ENCODE results near the gene TDRD10. TPM values are rescaled to one million over a fixed set of nuclear protein-coding genes. Genes with fewer than 3 reads are reported as not detected.

The TDRD10 gene
- total and polyA plus RNA-seq, 2 of the 8 experiments (the other 6 are each of a cell fraction or from before 2014, with no cell fraction given): 0.15 to 0.27 TPM

DNA sequence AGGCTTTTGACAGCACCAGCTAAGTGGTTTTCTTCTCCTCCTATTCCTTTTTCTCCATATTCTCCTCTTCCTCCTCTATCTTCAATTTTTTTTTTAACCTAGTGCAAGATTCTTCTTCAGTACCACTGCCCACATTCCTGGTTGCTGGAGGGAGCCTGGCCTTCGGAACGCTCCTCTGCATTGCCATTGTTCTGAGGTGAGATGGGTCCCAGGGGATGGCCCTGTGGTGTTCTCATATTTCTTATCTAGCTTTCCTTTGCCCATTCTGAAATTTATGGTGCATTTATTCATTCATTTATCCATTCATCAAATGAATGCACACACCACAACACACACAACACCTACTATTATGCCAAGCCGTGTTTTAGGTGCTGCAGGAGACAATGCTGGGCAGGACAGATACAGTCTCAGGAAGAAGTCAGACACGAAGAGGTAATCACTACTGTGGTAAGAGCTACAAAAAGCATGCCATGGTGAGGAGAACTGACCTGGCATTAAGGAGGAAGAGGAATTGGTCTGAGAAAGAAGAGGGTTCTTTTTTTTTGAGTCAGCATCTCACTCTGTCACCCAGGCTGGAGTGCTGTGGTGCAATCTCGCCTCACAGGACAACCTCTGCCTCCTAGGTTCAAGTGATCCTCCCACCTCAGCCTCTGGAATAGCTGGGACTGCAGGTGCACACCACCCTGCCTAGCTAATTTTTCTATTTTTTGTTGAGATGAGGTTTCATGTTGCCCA lies 47.5 kb upstream of the TDRD10 start (continued):
- TF ChIP-seq, protein P1, sequence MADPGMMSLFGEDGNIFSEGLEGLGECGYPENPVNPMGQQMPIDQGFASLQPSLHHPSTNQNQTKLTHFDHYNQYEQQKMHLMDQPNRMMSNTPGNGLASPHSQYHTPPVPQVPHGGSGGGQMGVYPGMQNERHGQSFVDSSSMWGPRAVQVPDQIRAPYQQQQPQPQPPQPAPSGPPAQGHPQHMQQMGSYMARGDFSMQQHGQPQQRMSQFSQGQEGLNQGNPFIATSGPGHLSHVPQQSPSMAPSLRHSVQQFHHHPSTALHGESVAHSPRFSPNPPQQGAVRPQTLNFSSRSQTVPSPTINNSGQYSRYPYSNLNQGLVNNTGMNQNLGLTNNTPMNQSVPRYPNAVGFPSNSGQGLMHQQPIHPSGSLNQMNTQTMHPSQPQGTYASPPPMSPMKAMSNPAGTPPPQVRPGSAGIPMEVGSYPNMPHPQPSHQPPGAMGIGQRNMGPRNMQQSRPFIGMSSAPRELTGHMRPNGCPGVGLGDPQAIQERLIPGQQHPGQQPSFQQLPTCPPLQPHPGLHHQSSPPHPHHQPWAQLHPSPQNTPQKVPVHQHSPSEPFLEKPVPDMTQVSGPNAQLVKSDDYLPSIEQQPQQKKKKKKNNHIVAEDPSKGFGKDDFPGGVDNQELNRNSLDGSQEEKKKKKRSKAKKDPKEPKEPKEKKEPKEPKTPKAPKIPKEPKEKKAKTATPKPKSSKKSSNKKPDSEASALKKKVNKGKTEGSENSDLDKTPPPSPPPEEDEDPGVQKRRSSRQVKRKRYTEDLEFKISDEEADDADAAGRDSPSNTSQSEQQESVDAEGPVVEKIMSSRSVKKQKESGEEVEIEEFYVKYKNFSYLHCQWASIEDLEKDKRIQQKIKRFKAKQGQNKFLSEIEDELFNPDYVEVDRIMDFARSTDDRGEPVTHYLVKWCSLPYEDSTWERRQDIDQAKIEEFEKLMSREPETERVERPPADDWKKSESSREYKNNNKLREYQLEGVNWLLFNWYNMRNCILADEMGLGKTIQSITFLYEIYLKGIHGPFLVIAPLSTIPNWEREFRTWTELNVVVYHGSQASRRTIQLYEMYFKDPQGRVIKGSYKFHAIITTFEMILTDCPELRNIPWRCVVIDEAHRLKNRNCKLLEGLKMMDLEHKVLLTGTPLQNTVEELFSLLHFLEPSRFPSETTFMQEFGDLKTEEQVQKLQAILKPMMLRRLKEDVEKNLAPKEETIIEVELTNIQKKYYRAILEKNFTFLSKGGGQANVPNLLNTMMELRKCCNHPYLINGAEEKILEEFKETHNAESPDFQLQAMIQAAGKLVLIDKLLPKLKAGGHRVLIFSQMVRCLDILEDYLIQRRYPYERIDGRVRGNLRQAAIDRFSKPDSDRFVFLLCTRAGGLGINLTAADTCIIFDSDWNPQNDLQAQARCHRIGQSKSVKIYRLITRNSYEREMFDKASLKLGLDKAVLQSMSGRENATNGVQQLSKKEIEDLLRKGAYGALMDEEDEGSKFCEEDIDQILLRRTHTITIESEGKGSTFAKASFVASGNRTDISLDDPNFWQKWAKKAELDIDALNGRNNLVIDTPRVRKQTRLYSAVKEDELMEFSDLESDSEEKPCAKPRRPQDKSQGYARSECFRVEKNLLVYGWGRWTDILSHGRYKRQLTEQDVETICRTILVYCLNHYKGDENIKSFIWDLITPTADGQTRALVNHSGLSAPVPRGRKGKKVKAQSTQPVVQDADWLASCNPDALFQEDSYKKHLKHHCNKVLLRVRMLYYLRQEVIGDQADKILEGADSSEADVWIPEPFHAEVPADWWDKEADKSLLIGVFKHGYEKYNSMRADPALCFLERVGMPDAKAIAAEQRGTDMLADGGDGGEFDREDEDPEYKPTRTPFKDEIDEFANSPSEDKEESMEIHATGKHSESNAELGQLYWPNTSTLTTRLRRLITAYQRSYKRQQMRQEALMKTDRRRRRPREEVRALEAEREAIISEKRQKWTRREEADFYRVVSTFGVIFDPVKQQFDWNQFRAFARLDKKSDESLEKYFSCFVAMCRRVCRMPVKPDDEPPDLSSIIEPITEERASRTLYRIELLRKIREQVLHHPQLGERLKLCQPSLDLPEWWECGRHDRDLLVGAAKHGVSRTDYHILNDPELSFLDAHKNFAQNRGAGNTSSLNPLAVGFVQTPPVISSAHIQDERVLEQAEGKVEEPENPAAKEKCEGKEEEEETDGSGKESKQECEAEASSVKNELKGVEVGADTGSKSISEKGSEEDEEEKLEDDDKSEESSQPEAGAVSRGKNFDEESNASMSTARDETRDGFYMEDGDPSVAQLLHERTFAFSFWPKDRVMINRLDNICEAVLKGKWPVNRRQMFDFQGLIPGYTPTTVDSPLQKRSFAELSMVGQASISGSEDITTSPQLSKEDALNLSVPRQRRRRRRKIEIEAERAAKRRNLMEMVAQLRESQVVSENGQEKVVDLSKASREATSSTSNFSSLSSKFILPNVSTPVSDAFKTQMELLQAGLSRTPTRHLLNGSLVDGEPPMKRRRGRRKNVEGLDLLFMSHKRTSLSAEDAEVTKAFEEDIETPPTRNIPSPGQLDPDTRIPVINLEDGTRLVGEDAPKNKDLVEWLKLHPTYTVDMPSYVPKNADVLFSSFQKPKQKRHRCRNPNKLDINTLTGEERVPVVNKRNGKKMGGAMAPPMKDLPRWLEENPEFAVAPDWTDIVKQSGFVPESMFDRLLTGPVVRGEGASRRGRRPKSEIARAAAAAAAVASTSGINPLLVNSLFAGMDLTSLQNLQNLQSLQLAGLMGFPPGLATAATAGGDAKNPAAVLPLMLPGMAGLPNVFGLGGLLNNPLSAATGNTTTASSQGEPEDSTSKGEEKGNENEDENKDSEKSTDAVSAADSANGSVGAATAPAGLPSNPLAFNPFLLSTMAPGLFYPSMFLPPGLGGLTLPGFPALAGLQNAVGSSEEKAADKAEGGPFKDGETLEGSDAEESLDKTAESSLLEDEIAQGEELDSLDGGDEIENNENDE (IDR thresholded peaks at IDR 0.05; ENCODE audit: insufficient replicate concordance, low read length): no peak
- TF ChIP-seq YY1 (IDR thresholded peaks at IDR 0.05; ENCODE audit: low read depth, low read length) (no peak), JUND (IDR thresholded peaks at IDR 0.05; ENCODE audit: low read length) (no peak), CBX5 (IDR thresholded peaks at IDR 0.05; ENCODE audit: low read depth, low read length) (no peak), ZNF274 (IDR thresholded peaks at IDR 0.05; ENCODE audit: borderline replicate concordance, extremely low read depth, low read length) (no peak), SIN3A (conservative IDR thresholded peaks at IDR 0.05 in 1 of 2, IDR thresholded peaks at IDR 0.05 in 1 of 2; ENCODE audit: low read depth in 1 of 2, low read length in 2 of 2) (no peak), FOSL1 (IDR thresholded peaks at IDR 0.05; ENCODE audit: insufficient read depth, low read depth, low read length) (no peak)
- TF ChIP-seq, protein P2, sequence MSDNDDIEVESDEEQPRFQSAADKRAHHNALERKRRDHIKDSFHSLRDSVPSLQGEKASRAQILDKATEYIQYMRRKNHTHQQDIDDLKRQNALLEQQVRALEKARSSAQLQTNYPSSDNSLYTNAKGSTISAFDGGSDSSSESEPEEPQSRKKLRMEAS (IDR thresholded peaks at IDR 0.05): no peak

Measured in H1 (cell line).